Measurements from ENCODE around the gene THBD.

The THBD gene

GRCh38 chr20:23032056-23032749, 17.3 kb downstream of the THBD start:
- Histone ChIP-seq H3K27me3 (ENCODE audit: insufficient read depth, poor library complexity, severe bottlenecking) (no peaks in the 10 kb centered on the region), H3K4me3 (replicated peaks; ENCODE audit: insufficient read depth, low read length) (no peak overlapping the region), H3K27ac (replicated peaks) (no peak overlapping the region)
- no peak for DNase-seq (ENCODE audit: low read depth in 1 of 2, low spot score in 1 of 2)
- TF ChIP-seq REST (IDR thresholded peaks at IDR 0.05; ENCODE audit: insufficient replicate concordance, low read depth), result no peak
- TF ChIP-seq CTCF (IDR thresholded peaks at IDR 0.05; ENCODE audit: insufficient read depth, low read length), result no peak
- no peak for TF ChIP-seq GABPA (IDR thresholded peaks at IDR 0.05; ENCODE audit: low read depth)
- TF ChIP-seq POLR2AphosphoS5 (IDR thresholded peaks at IDR 0.05; ENCODE audit: low read depth), result no peak
- no peak for TF ChIP-seq SPI1 (IDR thresholded peaks at IDR 0.05; ENCODE audit: borderline replicate concordance, low read depth)

GRCh38 chr20:23031346-23031745, 18.1 kb downstream of the THBD start:
- Histone ChIP-seq H3K27me3 (ENCODE audit: insufficient read depth, poor library complexity, severe bottlenecking) (no peaks in the 10 kb centered on the region), H3K27ac (replicated peaks) (no peak overlapping the region), H3K4me3 (replicated peaks; ENCODE audit: insufficient read depth, low read length) (no peak overlapping the region)
- no peak for DNase-seq (ENCODE audit: low read depth in 1 of 2, low spot score in 1 of 2)
- TF ChIP-seq SPI1 (IDR thresholded peaks at IDR 0.05; ENCODE audit: borderline replicate concordance, low read depth) (no peak), GABPA (IDR thresholded peaks at IDR 0.05; ENCODE audit: low read depth) (no peak), REST (IDR thresholded peaks at IDR 0.05; ENCODE audit: insufficient replicate concordance, low read depth) (no peak), POLR2AphosphoS5 (IDR thresholded peaks at IDR 0.05; ENCODE audit: low read depth) (no peak), CTCF (IDR thresholded peaks at IDR 0.05; ENCODE audit: insufficient read depth, low read length) (no peak)

GRCh38 chr20:23029324-23029723, 20.1 kb downstream of the THBD start:
- DNase-seq (ENCODE audit: low read depth in 1 of 2, low spot score in 1 of 2), result peak in 1 of 2 experiments; percentile 43
- TF ChIP-seq SPI1 (IDR thresholded peaks at IDR 0.05; ENCODE audit: borderline replicate concordance, low read depth) (0 out of 2 replicates have a peak, but pooled peaks have one; percentile 20), GABPA (IDR thresholded peaks at IDR 0.05; ENCODE audit: low read depth) (no peak)
- no peak overlapping the region for H3K4me3 ChIP-seq (replicated peaks; ENCODE audit: insufficient read depth, low read length)
- no peaks in the 10 kb centered on the region for H3K27me3 ChIP-seq (ENCODE audit: insufficient read depth, poor library complexity, severe bottlenecking)
- 0 out of 2 replicates have a peak overlapping the region, but pooled peaks have one; percentile 1 for H3K27ac ChIP-seq (replicated peaks)

GRCh38 chr20:23028392-23028791, 21.1 kb downstream of the THBD start:
- no peak overlapping the region for H3K4me3 ChIP-seq (replicated peaks; ENCODE audit: insufficient read depth, low read length)
- DNase-seq (ENCODE audit: low read depth in 1 of 2, low spot score in 1 of 2), result no peak
- H3K27me3 ChIP-seq (ENCODE audit: insufficient read depth, poor library complexity, severe bottlenecking), result no peaks in the 10 kb centered on the region
- H3K27ac ChIP-seq (replicated peaks), result 0 out of 2 replicates have a peak overlapping the region, but pooled peaks have one; percentile 9
- no peak for TF ChIP-seq POLR2AphosphoS5 (IDR thresholded peaks at IDR 0.05; ENCODE audit: low read depth)

GRCh38 chr20:23027721-23028120, 21.8 kb downstream of the THBD start:
- peak in 1 of 2 experiments; percentile 81 for DNase-seq (ENCODE audit: low read depth in 1 of 2, low spot score in 1 of 2)
- H3K4me3 ChIP-seq (replicated peaks; ENCODE audit: insufficient read depth, low read length), result no peak overlapping the region
- peak overlapping the region; percentile 56 for H3K27ac ChIP-seq (replicated peaks)
- TF ChIP-seq POLR2AphosphoS5 (IDR thresholded peaks at IDR 0.05; ENCODE audit: low read depth) (no peak), GABPA (IDR thresholded peaks at IDR 0.05; ENCODE audit: low read depth) (no peak), SPI1 (IDR thresholded peaks at IDR 0.05; ENCODE audit: borderline replicate concordance, low read depth) (peak; percentile 72; the same call in 1 of the 2 replicates)
- H3K27me3 ChIP-seq (ENCODE audit: insufficient read depth, poor library complexity, severe bottlenecking), result no peaks in the 10 kb centered on the region

All from HL-60 (cell line).